HEK293 (cell line): ENCODE results near the gene SUV39H2.

Source experiments
- CTCF ChIA-PET: fragments of 350-600 bp; formaldehyde crosslinking; extraction: SDS; loops from one replicate; lab custom pipeline; 2021; ENCODE audit warnings: antibody characterized with exemption; lab: Yijun Ruan, JAX
- POLR2A ChIA-PET: fragments of 300-600 bp; formaldehyde crosslinking; extraction: SDS; loops from one replicate; lab custom pipeline; 2020; ENCODE audit warnings: antibody characterized with exemption, inconsistent platforms; lab: Yijun Ruan, JAX
- H3K27ac ChIP-seq: fragments of 200-500 bp; sonication (Bioruptor generic); 2 replicates; pipeline ENCODE4 v1.5.1; 2014; ENCODE audit warnings: low read depth, low read length, control low read depth, inconsistent platforms; ENCODE audit errors: extremely low read depth
- H3K36me3 ChIP-seq, 2 experiments: fragments of 200-500 bp in 1 of 2; sonication (Bioruptor generic) in 1 of 2; 1 replicate in 1 of 2; 2 replicates in 1 of 2; pipeline ENCODE4 v1.5.1; 2014 to 2017; ENCODE audit warnings: inconsistent platforms in 2 of 2, low read length in 2 of 2; ENCODE audit not compliant: control insufficient read depth in 2 of 2, insufficient read depth in 1 of 2
- H3K4me1 ChIP-seq: fragments of 200-500 bp; sonication (Bioruptor generic); 2 replicates; pipeline ENCODE4 v1.5.1; 2014; ENCODE audit warnings: mild to moderate bottlenecking, low read length, inconsistent platforms; ENCODE audit not compliant: control insufficient read depth, insufficient read depth
- H3K4me3 ChIP-seq: 2 replicates; pipeline ENCODE4 v1.5.1; 2011; ENCODE audit warnings: low read depth, mild to moderate bottlenecking, control low read depth, low read length, moderate library complexity
- H3K9me3 ChIP-seq: fragments of 200-500 bp; sonication (Bioruptor generic); 2 replicates; pipeline ENCODE4 v1.5.1; 2014; ENCODE audit warnings: low read depth, low read length, inconsistent platforms; ENCODE audit not compliant: control insufficient read depth, insufficient read depth
- FEZF1 ChIP-seq: fragments of 450-650 bp; formaldehyde crosslinking; IDR thresholded peaks from 2 replicates; pipeline ENCODE4 v1.5.1; 2016; ENCODE audit warnings: missing biosample characterization, missing genetic modification characterization
- HOXC10 ChIP-seq: sonication (generic); formaldehyde crosslinking; IDR thresholded peaks from 2 replicates; pipeline ENCODE4 v1.8.1; 2023; ENCODE audit warnings: mild to moderate bottlenecking, missing genetic modification reagents
- IKZF3 ChIP-seq: fragments of 450-650 bp; IDR thresholded peaks from 2 replicates; pipeline ENCODE4 v1.5.0; 2018; ENCODE audit warnings: missing biosample characterization, mild to moderate bottlenecking, missing genetic modification characterization, moderate library complexity
- MZF1 ChIP-seq: fragments of 450-650 bp; formaldehyde crosslinking; IDR thresholded peaks from 2 replicates; pipeline ENCODE4 v1.5.1; 2017; ENCODE audit warnings: missing biosample characterization, missing genetic modification characterization, borderline replicate concordance
- PRDM1 ChIP-seq: fragments of 450-650 bp; formaldehyde crosslinking; IDR thresholded peaks from 2 replicates; pipeline ENCODE4; 2016; ENCODE audit warnings: missing biosample characterization, missing genetic modification characterization
- SCRT2 ChIP-seq: fragments of 450-650 bp; formaldehyde crosslinking; IDR thresholded peaks from 2 replicates; pipeline ENCODE4 v1.5.1; 2016; ENCODE audit warnings: missing biosample characterization, missing genetic modification characterization
- ZBTB17 ChIP-seq: fragments of 450-650 bp; formaldehyde crosslinking; IDR thresholded peaks from 2 replicates; pipeline ENCODE4 v1.5.1; 2016; ENCODE audit warnings: missing biosample characterization, missing genetic modification characterization
- ZBTB6 ChIP-seq: fragments of 450-650 bp; formaldehyde crosslinking; IDR thresholded peaks from 2 replicates; pipeline ENCODE4 v1.5.1; 2017; ENCODE audit warnings: missing biosample characterization, missing genetic modification characterization
- ZFP37 ChIP-seq: fragments of 450-650 bp; formaldehyde crosslinking; IDR thresholded peaks from 2 replicates; pipeline ENCODE4 v1.5.1; 2016; ENCODE audit warnings: missing biosample characterization, missing genetic modification characterization
- ZNF16 ChIP-seq: fragments of 450-650 bp; formaldehyde crosslinking; IDR thresholded peaks from 2 replicates; pipeline ENCODE4 v1.5.1; 2016; ENCODE audit warnings: low read depth, missing biosample characterization, missing genetic modification characterization
- ZNF169 ChIP-seq: fragments of 450-650 bp; formaldehyde crosslinking; IDR thresholded peaks from 2 replicates; pipeline ENCODE4 v1.5.1; 2016; ENCODE audit warnings: missing biosample characterization, missing genetic modification characterization
- ZNF24 ChIP-seq: fragments of 450-650 bp; formaldehyde crosslinking; IDR thresholded peaks from 2 replicates; pipeline ENCODE4 v1.5.1; 2016; ENCODE audit warnings: missing biosample characterization, missing genetic modification characterization
- ZNF280C ChIP-seq: fragments of 450-650 bp; formaldehyde crosslinking; IDR thresholded peaks from 2 replicates; pipeline ENCODE4 v1.5.1; 2016; ENCODE audit warnings: missing biosample characterization, missing genetic modification characterization
- ZNF335 ChIP-seq: fragments of 450-650 bp; formaldehyde crosslinking; conservative IDR thresholded peaks from 2 replicates; pipeline ENCODE4 v1.5.1; 2016; ENCODE audit warnings: missing biosample characterization, missing genetic modification characterization
- ZNF391 ChIP-seq: fragments of 450-650 bp; formaldehyde crosslinking; IDR thresholded peaks from 2 replicates; pipeline ENCODE4 v1.5.1; 2016; ENCODE audit warnings: low read depth, missing biosample characterization, missing genetic modification characterization, borderline replicate concordance
- ZNF549 ChIP-seq: fragments of 450-650 bp; IDR thresholded peaks from 2 replicates; pipeline ENCODE4 v1.5.1; 2018; ENCODE audit warnings: missing biosample characterization, missing genetic modification characterization, mild to moderate bottlenecking, inconsistent platforms, moderate library complexity
- ZNF645 ChIP-seq: fragments of 450-650 bp; formaldehyde crosslinking; IDR thresholded peaks from 2 replicates; pipeline ENCODE4; 2016; ENCODE audit warnings: missing biosample characterization, missing genetic modification characterization
- ZNF660 ChIP-seq: fragments of 450-650 bp; IDR thresholded peaks from 2 replicates; pipeline ENCODE4 v1.5.1; 2018; ENCODE audit warnings: missing biosample characterization, mild to moderate bottlenecking, missing genetic modification characterization
- ZNF707 ChIP-seq: fragments of 450-650 bp; formaldehyde crosslinking; IDR thresholded peaks from 2 replicates; pipeline ENCODE4 v1.5.1; 2016; ENCODE audit warnings: missing biosample characterization, missing genetic modification characterization
- TF ChIP-seq, protein P1 (sequence below): fragments of 450-650 bp; IDR thresholded peaks from 2 replicates; pipeline ENCODE4 v1.5.1; 2018; ENCODE audit warnings: missing biosample characterization, missing genetic modification characterization
- TF ChIP-seq, protein P2 (sequence below): fragments of 450-650 bp; formaldehyde crosslinking; IDR thresholded peaks from 2 replicates; pipeline ENCODE4 v1.5.1; 2016; ENCODE audit warnings: missing biosample characterization, missing genetic modification characterization, borderline replicate concordance

The SUV39H2 gene

GRCh38 chr10:14949291-14949690, 70.6 kb downstream of the SUV39H2 start:
- H3K36me3 ChIP-seq: peaks cover 27 to 44% of the 10 kb centered on the region in 2 experiments; a peak in 2 of 3 replicates
- 0 out of 2 replicates have a peak, but pooled peaks cover 2% of the 10 kb centered on the region for H3K4me1 ChIP-seq
- H3K9me3 ChIP-seq: no peaks in the 10 kb centered on the region
- CTCF ChIA-PET: interaction anchor here (0.9 kb wide), 1 partner anchor 47 kb away, joined by 3 read pairs; no protein-coding TSS in a partner anchor
- H3K4me3 ChIP-seq: no peak overlapping the region
- POLR2A ChIA-PET: interaction anchor here (1.5 kb wide), 1 partner anchor 71 kb away, joined by 10 read pairs; the partner anchor contains the start of gene SUV39H2
- no peak overlapping the region for H3K27ac ChIP-seq
- TF ChIP-seq ZNF645 (tag by site-specific recombination) (no peak), SCRT2 (tag by site-specific recombination) (no peak), HOXC10 (CRISPR knock-in tag) (no peak), ZBTB6 (tag by site-specific recombination) (no peak), ZNF280C (no peak), ZNF169 (tag by site-specific recombination) (no peak), ZNF660 (no peak), ZNF24 (tag by site-specific recombination) (no peak)
- TF ChIP-seq, protein P1, sequence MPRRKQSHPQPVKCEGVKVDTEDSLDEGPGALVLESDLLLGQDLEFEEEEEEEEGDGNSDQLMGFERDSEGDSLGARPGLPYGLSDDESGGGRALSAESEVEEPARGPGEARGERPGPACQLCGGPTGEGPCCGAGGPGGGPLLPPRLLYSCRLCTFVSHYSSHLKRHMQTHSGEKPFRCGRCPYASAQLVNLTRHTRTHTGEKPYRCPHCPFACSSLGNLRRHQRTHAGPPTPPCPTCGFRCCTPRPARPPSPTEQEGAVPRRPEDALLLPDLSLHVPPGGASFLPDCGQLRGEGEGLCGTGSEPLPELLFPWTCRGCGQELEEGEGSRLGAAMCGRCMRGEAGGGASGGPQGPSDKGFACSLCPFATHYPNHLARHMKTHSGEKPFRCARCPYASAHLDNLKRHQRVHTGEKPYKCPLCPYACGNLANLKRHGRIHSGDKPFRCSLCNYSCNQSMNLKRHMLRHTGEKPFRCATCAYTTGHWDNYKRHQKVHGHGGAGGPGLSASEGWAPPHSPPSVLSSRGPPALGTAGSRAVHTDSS: no peak
- TF ChIP-seq, protein P2, sequence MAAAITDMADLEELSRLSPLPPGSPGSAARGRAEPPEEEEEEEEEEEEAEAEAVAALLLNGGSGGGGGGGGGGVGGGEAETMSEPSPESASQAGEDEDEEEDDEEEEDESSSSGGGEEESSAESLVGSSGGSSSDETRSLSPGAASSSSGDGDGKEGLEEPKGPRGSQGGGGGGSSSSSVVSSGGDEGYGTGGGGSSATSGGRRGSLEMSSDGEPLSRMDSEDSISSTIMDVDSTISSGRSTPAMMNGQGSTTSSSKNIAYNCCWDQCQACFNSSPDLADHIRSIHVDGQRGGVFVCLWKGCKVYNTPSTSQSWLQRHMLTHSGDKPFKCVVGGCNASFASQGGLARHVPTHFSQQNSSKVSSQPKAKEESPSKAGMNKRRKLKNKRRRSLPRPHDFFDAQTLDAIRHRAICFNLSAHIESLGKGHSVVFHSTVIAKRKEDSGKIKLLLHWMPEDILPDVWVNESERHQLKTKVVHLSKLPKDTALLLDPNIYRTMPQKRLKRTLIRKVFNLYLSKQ (tag by site-specific recombination): no peak
- TF ChIP-seq, all 188 proteins: peak for 0

GRCh38 chr10:14952851-14953423, 74.3 kb downstream of the SUV39H2 start:
- Histone ChIP-seq H3K9me3 (no peaks in the 10 kb centered on the region), H3K4me3 (peak overlapping the region; percentile 80), H3K27ac (peak overlapping the region; percentile 48; the same call in 1 of the 2 replicates), H3K36me3 (peaks cover 7 to 14% of the 10 kb centered on the region in 2 experiments; a peak in 2 of 3 replicates), H3K4me1 (0 out of 2 replicates have a peak, but pooled peaks cover 2% of the 10 kb centered on the region)
- TF ChIP-seq ZFP37: no peak
- no peak for TF ChIP-seq ZNF707 (tag by site-specific recombination)
- TF ChIP-seq ZBTB17: peak; percentile 32
- TF ChIP-seq IKZF3 (tag by site-specific recombination): 0 out of 2 replicates have a peak, but pooled peaks have one; percentile 23
- no peak for TF ChIP-seq ZNF391 (tag by site-specific recombination)
- TF ChIP-seq ZNF335 (tag by site-specific recombination): peak; percentile 48; the same call in 1 of the 2 replicates
- peak; percentile 84 for TF ChIP-seq PRDM1 (tag by site-specific recombination)
- TF ChIP-seq MZF1 (tag by site-specific recombination): peak; percentile 22; the same call in 1 of the 2 replicates
- no peak for TF ChIP-seq ZNF549
- TF ChIP-seq FEZF1: 0 out of 2 replicates have a peak, but pooled peaks have one; percentile 14
- TF ChIP-seq ZNF16 (tag by site-specific recombination): no peak
- ChIA-PET CTCF (interaction anchor here (1.0 to 1.6 kb wide), 3 partner anchors 19 to 153 kb away, joined by 3 to 4 read pairs (median 3); no protein-coding TSS in a partner anchor), POLR2A (interaction anchor here (0.8 to 2.2 kb wide), 7 partner anchors 19 to 154 kb away, joined by 3 to 19 read pairs (median 5); partner anchors contain the start of genes CDNF, HSPA14, MSANTD7 and RPP38)
